ENCODE data around the gene FOXN4. TPM values are rescaled to one million over a fixed set of nuclear protein-coding genes. Genes with fewer than 3 reads are reported as not detected.

Gene FOXN4
- total RNA-seq, 1 donor from 2014 or later = 0.61 TPM

DNA sequence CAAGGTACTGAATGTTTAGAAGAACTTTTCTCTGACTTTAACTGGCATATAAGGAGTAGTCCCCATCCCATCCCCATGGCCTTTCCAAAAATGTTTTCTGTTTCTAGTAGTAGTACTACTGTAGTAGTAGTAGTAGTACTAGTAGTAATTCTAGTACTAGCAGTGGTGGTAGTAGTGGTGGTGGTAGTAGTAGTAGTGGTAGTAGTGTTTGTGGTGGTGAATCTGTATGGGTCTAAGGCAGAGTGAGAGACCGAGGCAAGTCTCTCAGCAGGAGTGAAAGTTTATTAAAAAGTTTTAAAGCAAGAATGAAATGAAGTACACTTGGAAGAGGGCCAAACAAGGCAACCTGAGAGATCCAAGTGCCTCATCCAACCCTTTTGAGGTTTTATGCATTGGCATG is 58.6 kb downstream of the FOXN4 start:
- Mint-ChIP-seq H3K36me3 (ENCODE audit: unreplicated experiment) (peaks cover 24% of the 10 kb centered on the region), H3K27ac (ENCODE audit: unreplicated experiment) (no peak overlapping the region), H3K9me3 (ENCODE audit: unreplicated experiment) (peaks cover 4% of the 10 kb centered on the region), H3K4me1 (ENCODE audit: low read depth, unreplicated experiment) (no peaks in the 10 kb centered on the region), H3K27me3 (ENCODE audit: unreplicated experiment) (peaks cover 5% of the 10 kb centered on the region), H3K4me3 (ENCODE audit: unreplicated experiment) (no peak overlapping the region)
- TF ChIP-seq, protein P1, sequence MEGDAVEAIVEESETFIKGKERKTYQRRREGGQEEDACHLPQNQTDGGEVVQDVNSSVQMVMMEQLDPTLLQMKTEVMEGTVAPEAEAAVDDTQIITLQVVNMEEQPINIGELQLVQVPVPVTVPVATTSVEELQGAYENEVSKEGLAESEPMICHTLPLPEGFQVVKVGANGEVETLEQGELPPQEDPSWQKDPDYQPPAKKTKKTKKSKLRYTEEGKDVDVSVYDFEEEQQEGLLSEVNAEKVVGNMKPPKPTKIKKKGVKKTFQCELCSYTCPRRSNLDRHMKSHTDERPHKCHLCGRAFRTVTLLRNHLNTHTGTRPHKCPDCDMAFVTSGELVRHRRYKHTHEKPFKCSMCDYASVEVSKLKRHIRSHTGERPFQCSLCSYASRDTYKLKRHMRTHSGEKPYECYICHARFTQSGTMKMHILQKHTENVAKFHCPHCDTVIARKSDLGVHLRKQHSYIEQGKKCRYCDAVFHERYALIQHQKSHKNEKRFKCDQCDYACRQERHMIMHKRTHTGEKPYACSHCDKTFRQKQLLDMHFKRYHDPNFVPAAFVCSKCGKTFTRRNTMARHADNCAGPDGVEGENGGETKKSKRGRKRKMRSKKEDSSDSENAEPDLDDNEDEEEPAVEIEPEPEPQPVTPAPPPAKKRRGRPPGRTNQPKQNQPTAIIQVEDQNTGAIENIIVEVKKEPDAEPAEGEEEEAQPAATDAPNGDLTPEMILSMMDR (IDR thresholded peaks at IDR 0.05; ENCODE audit: partially characterized antibody, unreplicated experiment) = no peak
- DNase-seq = no peak

DNA sequence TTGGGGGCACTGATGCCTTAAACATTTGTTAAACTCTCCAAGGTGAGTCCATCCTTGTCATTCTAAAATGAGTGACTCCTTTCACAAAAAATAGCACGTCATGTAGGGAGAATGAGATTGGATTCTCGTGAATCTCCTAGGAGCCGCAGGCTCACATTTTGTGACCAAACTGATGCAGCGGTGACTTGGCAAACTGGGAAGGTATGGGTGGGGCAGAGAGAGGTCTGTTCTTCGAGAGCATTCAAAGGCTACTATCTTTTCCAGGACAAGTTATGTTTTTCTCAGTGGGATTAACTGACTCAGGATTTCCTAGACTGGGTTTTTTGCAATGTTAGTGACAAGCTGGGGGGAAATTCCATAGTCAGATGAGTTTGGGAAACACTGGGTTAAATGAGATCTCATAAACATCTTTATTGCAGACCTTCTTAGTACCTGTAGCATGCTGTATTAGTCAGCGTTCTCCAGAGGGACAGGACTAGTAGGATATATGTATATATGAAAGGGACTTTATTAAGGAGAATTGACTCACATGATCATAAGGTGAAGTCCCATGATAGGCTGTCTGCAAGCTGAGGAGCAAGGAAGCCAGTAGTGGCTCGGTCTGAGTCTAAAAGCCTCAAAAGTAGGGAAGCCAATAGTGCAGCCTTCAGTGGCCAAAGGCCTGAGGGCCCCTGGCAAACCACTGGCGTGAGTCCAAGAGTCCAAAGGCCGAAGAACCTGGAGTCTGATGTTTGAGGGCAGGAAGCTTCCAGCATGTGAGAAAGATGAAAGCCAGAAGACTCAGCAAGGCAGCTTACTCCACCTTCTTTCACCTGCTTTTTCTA is 61.0 kb downstream of the FOXN4 start:
- Mint-ChIP-seq H3K36me3 (ENCODE audit: unreplicated experiment) (peaks cover 4% of the 10 kb centered on the region), H3K4me1 (ENCODE audit: low read depth, unreplicated experiment) (no peaks in the 10 kb centered on the region), H3K4me3 (ENCODE audit: unreplicated experiment) (no peak overlapping the region), H3K27ac (ENCODE audit: unreplicated experiment) (no peak overlapping the region), H3K9me3 (ENCODE audit: unreplicated experiment) (no peaks in the 10 kb centered on the region), H3K27me3 (ENCODE audit: unreplicated experiment) (peaks cover 1% of the 10 kb centered on the region)
- TF ChIP-seq, protein P1 (IDR thresholded peaks at IDR 0.05; ENCODE audit: partially characterized antibody, unreplicated experiment) = no peak
- DNase-seq = no peak

DNA sequence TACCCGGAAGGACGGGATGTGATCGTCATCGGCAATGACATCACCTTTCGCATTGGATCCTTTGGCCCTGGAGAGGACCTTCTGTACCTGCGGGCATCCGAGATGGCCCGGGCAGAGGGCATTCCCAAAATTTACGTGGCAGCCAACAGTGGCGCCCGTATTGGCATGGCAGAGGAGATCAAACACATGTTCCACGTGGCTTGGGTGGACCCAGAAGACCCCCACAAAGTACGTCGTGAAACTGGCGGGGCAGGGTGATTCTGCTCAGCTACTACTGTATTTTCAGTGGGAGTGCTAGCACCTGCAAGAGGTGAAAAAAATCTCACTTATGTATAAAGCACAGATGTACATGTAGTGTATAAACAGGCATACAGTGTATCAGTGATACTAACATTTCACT is 62.9 kb downstream of the FOXN4 start:
- H3K4me1 Mint-ChIP-seq (ENCODE audit: low read depth, unreplicated experiment) = peaks cover 2% of the 10 kb centered on the region
- no peaks in the 10 kb centered on the region for H3K9me3 Mint-ChIP-seq (ENCODE audit: unreplicated experiment)
- H3K27ac Mint-ChIP-seq (ENCODE audit: unreplicated experiment) = no peak overlapping the region
- TF ChIP-seq, protein P1 (IDR thresholded peaks at IDR 0.05; ENCODE audit: partially characterized antibody, unreplicated experiment) = no peak
- no peak overlapping the region for H3K4me3 Mint-ChIP-seq (ENCODE audit: unreplicated experiment)
- H3K36me3 Mint-ChIP-seq (ENCODE audit: unreplicated experiment) = no peaks in the 10 kb centered on the region
- H3K27me3 Mint-ChIP-seq (ENCODE audit: unreplicated experiment) = peaks cover 1% of the 10 kb centered on the region
- no peak for DNase-seq

DNA sequence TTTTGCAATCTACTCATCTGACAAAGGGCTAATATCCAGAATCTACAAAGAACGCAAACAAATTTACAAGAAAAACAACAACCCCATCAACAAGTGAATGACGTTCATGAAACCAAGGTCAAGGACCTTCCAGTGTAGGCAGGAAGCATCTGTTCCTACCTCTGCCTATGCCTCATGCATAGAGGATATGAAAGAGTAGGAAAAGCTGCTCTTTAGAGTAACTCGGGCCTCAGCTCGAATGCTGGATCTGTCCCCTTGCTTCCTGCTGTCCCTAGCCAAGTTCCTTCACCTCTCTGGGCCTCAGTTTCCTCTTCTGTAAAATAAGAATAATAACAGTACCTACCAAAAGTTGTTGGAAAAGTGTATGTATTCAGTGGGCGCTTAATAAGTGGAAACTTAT is 65.0 kb downstream of the FOXN4 start:
- DNase-seq = no peak
- Mint-ChIP-seq H3K36me3 (ENCODE audit: unreplicated experiment) (no peaks in the 10 kb centered on the region), H3K4me1 (ENCODE audit: low read depth, unreplicated experiment) (peaks cover 2% of the 10 kb centered on the region), H3K27ac (ENCODE audit: unreplicated experiment) (no peak overlapping the region), H3K9me3 (ENCODE audit: unreplicated experiment) (no peaks in the 10 kb centered on the region), H3K4me3 (ENCODE audit: unreplicated experiment) (no peak overlapping the region), H3K27me3 (ENCODE audit: unreplicated experiment) (peaks cover 1% of the 10 kb centered on the region)
- TF ChIP-seq, protein P1 (IDR thresholded peaks at IDR 0.05; ENCODE audit: partially characterized antibody, unreplicated experiment) = no peak

DNA sequence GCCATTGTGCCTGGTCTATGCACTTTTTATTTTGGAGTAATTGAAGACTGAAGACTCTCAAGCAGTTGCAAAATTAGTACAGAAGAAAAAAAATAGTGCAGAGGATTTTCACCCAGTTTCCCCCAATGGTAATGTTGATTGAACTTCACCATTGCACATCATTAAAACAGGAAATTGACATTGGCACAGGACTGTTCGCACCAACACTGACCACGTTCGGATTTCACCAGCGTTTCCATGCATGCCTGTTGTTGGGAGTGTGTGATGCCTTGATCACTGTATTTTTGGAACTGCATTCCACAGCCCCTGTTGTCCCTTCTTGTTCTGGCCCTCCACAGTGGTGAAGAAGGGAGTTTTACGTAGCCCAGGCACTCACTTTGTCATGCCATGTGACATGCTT is 67.1 kb downstream of the FOXN4 start:
- no peaks in the 10 kb centered on the region for H3K9me3 Mint-ChIP-seq (ENCODE audit: unreplicated experiment)
- DNase-seq = no peak
- no peak overlapping the region for H3K27ac Mint-ChIP-seq (ENCODE audit: unreplicated experiment)
- H3K36me3 Mint-ChIP-seq (ENCODE audit: unreplicated experiment) = no peaks in the 10 kb centered on the region
- peaks cover 1% of the 10 kb centered on the region for H3K27me3 Mint-ChIP-seq (ENCODE audit: unreplicated experiment)
- no peak overlapping the region for H3K4me3 Mint-ChIP-seq (ENCODE audit: unreplicated experiment)
- peaks cover 6% of the 10 kb centered on the region for H3K4me1 Mint-ChIP-seq (ENCODE audit: low read depth, unreplicated experiment)
- TF ChIP-seq, protein P1 (IDR thresholded peaks at IDR 0.05; ENCODE audit: partially characterized antibody, unreplicated experiment) = no peak

Data from glutamatergic neuron (in vitro differentiated cells).